Stimulated activated CD8-positive, alpha-beta memory T cell treated with anti-CD3 and anti-CD28 coated beads, Interleukin-15, amount 100 ng/mL, for 24 hours (primary cell): Measurements from ENCODE around the gene SPATA6L.

Source experiments
- DNase-seq: peaks from one replicate; pipeline ENCODE4 v3.0.0-alpha.2; 2020; ENCODE audit warnings: low read depth

Gene SPATA6L, protein sequence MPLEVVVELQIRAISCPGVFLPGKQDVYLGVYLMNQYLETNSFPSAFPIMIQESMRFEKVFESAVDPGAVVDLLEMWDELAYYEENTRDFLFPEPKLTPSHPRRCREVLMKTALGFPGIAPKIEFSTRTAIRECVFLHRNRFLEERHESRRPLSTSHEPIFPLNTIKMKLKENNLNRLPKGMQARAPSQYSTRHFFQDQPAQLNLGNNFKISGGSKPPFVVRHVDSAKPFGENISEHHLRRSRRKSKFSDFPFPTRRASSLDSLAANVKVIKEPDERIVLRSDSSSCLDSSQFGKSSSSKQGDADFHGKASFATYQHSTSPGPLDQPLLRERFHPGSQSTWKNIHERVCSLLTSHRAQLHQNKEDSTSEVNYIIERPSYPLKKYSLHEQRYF

GRCh38 chr9:4666042-4666699 is at the start of gene SPATA6L:
Gene SPATA6L, minus strand, starts transcription at chr9:4666480. Its CDS starts 230 bp downstream, at chr9:4666250.
- DNase-seq: no peak

- no peak for DNase-seq
Observed at GRCh38 chr9:4714266-4715016, 48.2 kb upstream of the SPATA6L start.

GRCh38 chr9:4713849-4714248 is 47.6 kb upstream of the SPATA6L start:
- DNase-seq: no peak

DNA sequence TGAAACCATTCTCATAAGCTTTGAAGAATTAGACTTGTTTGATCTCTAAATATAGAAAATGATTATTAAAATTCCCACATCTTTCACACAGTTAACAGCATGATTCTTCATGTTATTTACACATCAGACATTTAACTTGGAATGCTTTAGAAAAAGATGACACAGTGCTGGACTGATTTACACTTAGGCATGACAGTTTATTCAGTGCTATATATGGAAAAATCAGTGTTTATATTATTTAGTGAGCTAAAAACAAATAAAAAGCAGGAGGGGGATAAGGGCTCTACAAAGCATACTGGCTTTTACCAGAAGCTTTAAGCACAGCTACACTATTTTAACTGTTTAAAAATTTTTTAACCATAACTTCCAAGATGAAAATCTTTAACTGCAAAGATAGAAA is 43.1 kb upstream of the SPATA6L start:
- DNase-seq: no peak

- DNase-seq: no peak
Observed at GRCh38 chr9:4706971-4707622, 40.8 kb upstream of the SPATA6L start.

- DNase-seq: no peak
Observed at GRCh38 chr9:4706021-4706420, 39.7 kb upstream of the SPATA6L start.

DNA sequence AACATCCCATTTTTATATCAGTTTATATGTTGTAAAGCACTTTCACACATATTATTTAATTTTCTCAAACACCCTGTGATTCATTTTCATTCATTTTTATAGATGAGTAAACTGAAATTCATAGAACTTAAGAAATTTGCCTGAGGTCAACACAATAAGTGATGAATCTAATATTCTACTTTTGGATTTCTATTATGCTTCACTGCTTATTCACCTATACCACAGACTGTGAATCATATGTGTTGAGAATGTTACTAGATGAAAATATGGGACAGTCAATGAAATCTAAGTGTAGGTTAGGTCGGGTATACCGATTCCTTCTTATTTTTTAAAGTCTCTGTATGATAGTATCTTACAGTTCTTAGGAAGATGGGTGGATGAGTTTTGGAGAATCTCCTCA is 37.8 kb upstream of the SPATA6L start:
- DNase-seq: no peak

DNA sequence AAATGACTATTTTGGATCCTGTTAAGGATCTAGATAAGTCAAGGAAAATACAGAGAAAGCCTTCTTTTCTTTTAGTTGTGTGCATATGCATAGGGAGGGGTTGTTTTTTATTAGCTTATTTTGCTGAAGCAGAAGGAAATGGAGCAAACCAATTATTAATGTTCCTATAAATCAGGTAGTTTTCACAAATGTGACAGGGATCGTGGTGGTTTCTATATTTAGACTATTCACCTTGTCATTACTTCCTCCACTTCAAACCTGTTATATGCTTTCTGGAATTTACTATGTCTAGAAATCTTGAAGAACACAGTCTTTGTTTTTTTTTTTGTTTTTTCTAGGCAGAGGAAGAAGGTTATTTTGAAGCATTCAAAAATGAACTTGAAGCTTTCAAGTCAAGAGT is 35.2 kb upstream of the SPATA6L start:
- DNase-seq: no peak

- DNase-seq: no peak
Observed at GRCh38 chr9:4700932-4701331, 34.7 kb upstream of the SPATA6L start.

GRCh38 chr9:4700091-4700490 is 33.8 kb upstream of the SPATA6L start:
- DNase-seq: no peak

DNA sequence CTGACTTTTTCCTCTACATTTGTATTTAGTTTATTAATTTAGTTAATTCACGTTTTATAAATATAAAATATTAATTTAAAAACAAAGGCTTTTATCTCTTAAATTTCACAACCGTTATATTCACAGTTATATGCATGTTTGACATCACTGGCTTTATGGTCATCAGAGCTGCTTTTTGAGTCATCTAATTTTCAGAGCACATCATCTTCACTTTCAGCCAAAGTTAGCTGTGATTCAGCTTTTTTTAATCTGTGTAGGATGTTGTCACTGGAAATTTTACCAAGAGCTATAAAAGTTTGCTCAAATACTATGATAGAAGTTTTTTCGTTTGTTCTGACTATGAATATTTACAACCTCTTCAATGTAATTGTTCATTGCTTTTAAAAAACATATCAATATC is 25.5 kb upstream of the SPATA6L start:
- DNase-seq: no peak

DNA sequence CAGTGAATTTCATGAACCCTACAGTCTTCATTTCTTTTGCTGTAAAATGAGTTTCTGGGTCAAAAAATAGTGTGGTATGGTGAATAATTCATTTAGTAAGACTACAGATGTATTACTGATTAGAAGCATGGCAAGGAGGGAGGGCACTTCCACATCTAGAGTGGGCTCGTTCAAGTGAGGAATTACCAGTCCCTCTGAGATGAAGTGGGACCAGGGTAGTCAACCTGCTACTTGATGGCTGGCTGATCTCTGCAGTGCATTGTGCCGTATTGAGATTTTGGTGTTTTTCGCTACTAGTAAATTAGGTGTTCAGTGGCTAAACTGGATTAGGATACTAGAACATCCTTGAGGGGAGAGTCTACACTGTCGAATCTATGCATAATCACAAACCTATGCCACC is 23.9 kb upstream of the SPATA6L start:
- DNase-seq: no peak

- no peak for DNase-seq
Observed at GRCh38 chr9:4689687-4690104, 23.4 kb upstream of the SPATA6L start.

GRCh38 chr9:4689021-4689420 is 22.7 kb upstream of the SPATA6L start:
- no peak for DNase-seq

DNA sequence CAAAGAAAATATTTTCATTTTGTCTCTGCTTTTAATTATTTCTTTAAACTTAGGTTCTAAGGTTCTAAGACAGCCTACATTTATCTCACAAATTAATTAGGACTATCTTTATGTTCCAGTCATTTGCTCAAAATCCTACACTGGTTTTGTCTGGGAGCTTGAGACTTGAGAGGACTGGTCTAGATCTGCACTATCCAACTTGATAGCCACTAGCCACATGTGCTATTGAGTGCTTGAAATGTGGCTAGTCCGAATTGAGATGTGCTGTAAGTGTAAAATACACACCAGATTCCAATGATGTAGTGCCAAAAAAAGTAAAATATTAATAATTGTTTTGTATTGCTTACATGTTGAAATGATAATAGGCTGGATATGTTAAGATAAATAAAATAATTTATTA is 20.3 kb upstream of the SPATA6L start:
- DNase-seq: no peak

GRCh38 chr9:4686112-4686511 is 19.8 kb upstream of the SPATA6L start:
- DNase-seq: no peak

GRCh38 chr9:4684820-4685219 is 18.5 kb upstream of the SPATA6L start:
- no peak for DNase-seq

DNA sequence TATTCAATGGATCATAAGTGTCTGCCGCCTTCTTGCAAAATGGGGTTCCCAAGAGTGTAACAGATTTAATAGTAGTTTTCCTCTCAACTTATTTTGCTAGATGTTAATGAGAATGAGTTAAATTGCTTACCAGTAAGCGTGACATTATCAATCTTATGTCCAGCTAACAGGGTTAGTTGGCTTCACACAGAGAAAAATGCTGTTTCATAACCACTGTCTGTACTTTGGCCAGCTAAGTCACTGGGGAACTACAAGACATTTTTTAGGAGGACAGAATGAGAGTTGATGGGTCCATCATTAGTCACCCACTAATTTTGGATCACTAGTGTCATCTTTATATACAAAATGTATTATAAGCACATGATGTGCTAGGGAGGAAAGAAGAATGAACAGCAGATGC is 14.5 kb upstream of the SPATA6L start:
- DNase-seq: no peak

GRCh38 chr9:4680173-4680525 is 13.9 kb upstream of the SPATA6L start:
- DNase-seq: no peak

DNA sequence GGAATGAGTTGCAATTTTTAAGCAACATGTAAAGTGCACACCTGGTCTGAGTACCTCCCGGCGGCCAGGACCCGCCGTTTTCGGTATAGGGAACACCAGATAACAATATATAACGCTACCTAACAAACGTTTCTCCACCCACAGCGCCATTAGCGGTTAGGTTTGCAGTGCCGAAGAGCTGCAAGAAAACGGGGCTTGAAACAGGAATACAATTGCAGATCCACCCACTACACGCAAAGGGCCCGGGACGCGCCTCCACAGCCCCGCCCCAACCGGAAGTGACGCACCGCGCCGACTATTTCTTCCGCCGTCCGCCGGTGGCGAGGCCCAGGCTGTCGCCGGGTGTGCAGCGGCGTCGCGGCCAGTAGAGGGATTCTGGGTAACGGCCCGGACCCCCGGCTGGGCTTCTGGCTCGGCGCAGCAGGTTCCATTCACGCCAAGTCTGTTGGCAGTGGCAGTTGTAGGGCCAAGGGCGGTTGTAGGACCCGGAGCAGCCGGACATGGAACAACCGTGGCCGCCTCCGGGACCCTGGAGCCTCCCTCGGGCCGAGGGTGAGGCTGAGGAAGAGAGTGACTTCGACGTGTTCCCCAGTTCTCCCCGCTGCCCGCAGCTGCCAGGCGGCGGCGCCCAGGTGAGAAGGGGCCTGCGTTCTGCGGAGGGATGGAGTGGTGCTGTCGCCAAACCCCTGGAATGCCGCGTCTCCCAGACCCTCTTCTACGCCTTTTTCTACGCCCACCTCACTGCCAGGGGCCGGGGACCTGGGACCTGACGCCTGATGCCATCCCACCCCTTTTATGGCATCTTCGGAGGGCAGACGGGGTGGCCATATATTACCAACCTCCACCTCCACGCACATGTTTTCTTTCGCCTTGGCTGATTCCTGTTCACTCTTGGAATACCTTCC is 13.2 kb upstream of the SPATA6L start, which contains the start of gene CDC37L1:
TSS of gene CDC37L1 (plus strand) at position 302 of the 905 bp plus-strand sequence. CDS start at position 501, 199 bp downstream.
- DNase-seq: peak; percentile 100

GRCh38 chr9:4678679-4679267 is 12.5 kb upstream of the SPATA6L start:
- DNase-seq: no peak
